EH (cell line): Measurements from ENCODE around the gene COQ3.

Source experiments
- DNase-seq: peaks from one replicate; pipeline ENCODE4 v3.0.0-alpha.2; 2015; ENCODE audit warnings: low read depth

Gene COQ3

GRCh38 chr6:99393698-99394531, at the start of gene COQ3:
Gene COQ3, minus strand, starts transcription at chr6:99394195. Its CDS starts 16 bp downstream, at chr6:99394179.
- peak; percentile 82 for DNase-seq

GRCh38 chr6:99434702-99435530, 40.9 kb upstream of the COQ3 start:
- peak; percentile 38 for DNase-seq

- DNase-seq, result no peak
These were observed 38.9 kb upstream of the COQ3 start for GRCh38 chr6:99432877-99433276.

- DNase-seq, result no peak
These were observed 37.9 kb upstream of the COQ3 start for GRCh38 chr6:99431901-99432300.

GRCh38 chr6:99427988-99428387, 34.0 kb upstream of the COQ3 start:
- no peak for DNase-seq

GRCh38 chr6:99426451-99426757, 32.4 kb upstream of the COQ3 start:
- no peak for DNase-seq

GRCh38 chr6:99425647-99426450, 31.9 kb upstream of the COQ3 start:
- peak; percentile 89 for DNase-seq

- DNase-seq, result peak; percentile 99
These were observed 31.0 kb upstream of the COQ3 start, which contains the start of gene PNISR for GRCh38 chr6:99424761-99425646. Gene PNISR, minus strand, starts transcription at chr6:99425308. Its CDS starts 10,649 bp downstream, at chr6:99414659.

- DNase-seq, result no peak
These were observed 30.0 kb upstream of the COQ3 start for GRCh38 chr6:99424022-99424421.

- no peak for DNase-seq
These were observed 28.9 kb upstream of the COQ3 start for GRCh38 chr6:99422912-99423311.

GRCh38 chr6:99416892-99417767, 23.1 kb upstream of the COQ3 start:
- no peak for DNase-seq

GRCh38 chr6:99416226-99416625, 22.2 kb upstream of the COQ3 start:
- peak; percentile 8 for DNase-seq

- no peak for DNase-seq
These were observed 21.5 kb upstream of the COQ3 start for GRCh38 chr6:99415446-99415845.

GRCh38 chr6:99412065-99412464, 18.1 kb upstream of the COQ3 start:
- DNase-seq, result no peak

- DNase-seq, result peak; percentile 11
These were observed 15.7 kb upstream of the COQ3 start for GRCh38 chr6:99409672-99410071.

- no peak for DNase-seq
These were observed 13.1 kb upstream of the COQ3 start for GRCh38 chr6:99407076-99407475.

GRCh38 chr6:99402448-99402847, 8.5 kb upstream of the COQ3 start:
- no peak for DNase-seq

GRCh38 chr6:99397287-99397686, 3.3 kb upstream of the COQ3 start:
- no peak for DNase-seq

GRCh38 chr6:99393366-99393697, 663 bp downstream of the COQ3 start:
- no peak for DNase-seq

- DNase-seq, result no peak
These were observed 3.1 kb downstream of the COQ3 start for GRCh38 chr6:99390896-99391295.
